GM13977 (cell line): Measurements from ENCODE around the gene KCNQ2.

Source experiments
- DNase-seq: peaks from one replicate; pipeline ENCODE4 v3.0.0; 2012; ENCODE audit warnings: low spot score
- in situ Hi-C: fragments of 300-500 bp; cut with MboI; formaldehyde crosslinking; loops from one replicate; pipeline ENCODE4 v1.12.0; 2022; ENCODE audit warnings: low sequenced_read_pairs, low pct_unique_long_range_greater_than_20kb, mixed read lengths, inconsistent platforms; ENCODE audit not compliant: unreplicated experiment
- TF ChIP-seq, protein P1 (sequence below): IDR thresholded peaks from 2 replicates; pipeline ENCODE4 v1.5.1; 2012; ENCODE audit warnings: mild to moderate bottlenecking, control low read depth; ENCODE audit not compliant: insufficient read depth; ENCODE audit errors: extremely low read depth, missing control alignments

The KCNQ2 gene

DNA sequence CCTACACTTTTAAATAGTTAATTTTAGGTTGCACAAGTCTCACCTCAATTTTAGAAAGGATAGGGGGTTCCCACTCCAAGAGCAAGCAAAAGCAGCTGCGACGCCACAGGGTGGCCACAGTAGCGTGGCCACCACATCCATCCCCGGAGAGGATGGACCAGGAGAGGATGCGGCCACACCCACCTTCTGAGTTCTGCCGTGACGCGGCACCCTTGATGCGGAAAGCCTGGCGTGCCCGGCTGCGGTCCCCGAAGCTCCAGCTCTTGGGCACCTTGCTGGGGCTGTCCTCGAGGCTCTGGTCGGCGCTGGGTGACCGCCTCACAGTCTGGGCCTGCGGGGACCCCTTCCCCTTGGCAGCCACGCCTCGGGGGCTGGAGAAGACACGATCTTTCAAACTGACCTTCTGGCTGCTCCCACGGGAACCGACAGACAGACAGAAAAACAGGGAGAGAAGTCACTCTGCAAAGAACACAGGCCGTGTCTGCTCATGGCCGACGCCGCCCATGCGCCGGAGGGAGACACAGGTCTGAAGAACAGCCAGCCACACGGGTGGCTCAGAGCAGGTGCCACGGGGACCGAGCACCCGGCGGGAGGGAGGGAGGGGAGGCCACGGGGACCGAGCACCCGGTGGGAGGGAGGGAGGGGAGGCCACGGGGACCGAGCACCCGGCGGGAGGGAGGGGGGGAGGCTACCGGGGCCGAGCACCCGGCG lies 57.6 kb downstream of the KCNQ2 start:
- in situ Hi-C loops, result no loop called here
- no peak for DNase-seq
- TF ChIP-seq, protein P1, sequence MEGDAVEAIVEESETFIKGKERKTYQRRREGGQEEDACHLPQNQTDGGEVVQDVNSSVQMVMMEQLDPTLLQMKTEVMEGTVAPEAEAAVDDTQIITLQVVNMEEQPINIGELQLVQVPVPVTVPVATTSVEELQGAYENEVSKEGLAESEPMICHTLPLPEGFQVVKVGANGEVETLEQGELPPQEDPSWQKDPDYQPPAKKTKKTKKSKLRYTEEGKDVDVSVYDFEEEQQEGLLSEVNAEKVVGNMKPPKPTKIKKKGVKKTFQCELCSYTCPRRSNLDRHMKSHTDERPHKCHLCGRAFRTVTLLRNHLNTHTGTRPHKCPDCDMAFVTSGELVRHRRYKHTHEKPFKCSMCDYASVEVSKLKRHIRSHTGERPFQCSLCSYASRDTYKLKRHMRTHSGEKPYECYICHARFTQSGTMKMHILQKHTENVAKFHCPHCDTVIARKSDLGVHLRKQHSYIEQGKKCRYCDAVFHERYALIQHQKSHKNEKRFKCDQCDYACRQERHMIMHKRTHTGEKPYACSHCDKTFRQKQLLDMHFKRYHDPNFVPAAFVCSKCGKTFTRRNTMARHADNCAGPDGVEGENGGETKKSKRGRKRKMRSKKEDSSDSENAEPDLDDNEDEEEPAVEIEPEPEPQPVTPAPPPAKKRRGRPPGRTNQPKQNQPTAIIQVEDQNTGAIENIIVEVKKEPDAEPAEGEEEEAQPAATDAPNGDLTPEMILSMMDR, result no peak

DNA sequence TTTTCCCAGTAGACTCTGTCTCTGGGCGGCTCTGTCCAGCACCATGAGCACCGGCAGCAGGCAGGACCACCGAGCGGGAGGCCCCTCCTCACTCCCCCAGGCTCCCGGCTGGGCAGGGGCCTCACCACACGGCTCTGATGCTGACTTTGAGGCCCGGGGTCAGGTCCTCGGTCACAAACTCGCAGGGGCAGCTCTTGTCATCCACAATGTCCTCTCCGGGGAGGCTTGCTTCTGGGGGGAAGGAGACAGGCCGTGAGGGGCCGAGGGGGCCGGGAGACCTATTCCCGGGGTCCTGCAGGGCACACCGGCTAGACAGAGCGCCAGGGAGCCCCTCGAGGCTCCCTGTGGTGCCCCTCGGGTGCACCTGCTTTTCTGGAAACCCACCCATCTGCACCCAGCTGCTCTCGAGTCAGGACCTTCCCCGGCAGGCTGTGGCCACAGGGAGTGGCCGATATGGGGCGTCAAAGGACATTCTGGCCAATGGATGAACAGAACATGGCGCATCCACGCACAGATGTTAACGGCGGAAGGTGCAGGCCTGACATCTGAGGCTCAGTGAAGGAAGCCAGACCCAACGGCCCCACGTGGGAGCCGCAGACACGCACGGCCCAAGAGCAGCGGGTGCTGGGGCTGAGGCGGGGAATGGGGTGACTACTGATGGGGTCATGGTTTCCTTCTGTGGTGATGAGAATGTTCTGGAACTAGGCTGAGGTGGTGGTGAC lies 58.3 kb downstream of the KCNQ2 start:
- TF ChIP-seq, protein P1, result no peak
- in situ Hi-C loops, result no loop called here

DNA sequence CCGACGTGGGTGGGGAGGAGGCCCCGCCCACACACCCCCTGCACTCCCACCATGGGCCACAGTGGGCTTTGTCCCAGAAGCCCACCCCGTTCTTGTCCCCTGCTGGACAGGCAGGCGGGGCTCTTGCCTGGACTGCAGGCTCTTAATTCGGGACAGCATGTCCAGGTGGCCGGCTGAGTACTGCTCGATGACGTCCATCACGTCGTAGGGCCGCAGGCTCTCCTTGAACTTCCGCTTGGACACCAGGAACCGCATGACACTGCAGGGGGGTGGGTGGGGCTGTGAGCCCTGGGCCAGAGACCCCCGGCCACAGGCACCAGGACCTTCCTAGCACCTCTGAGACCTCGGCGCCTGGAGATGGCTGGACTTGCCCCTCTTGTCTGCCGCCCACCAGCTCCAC lies 59.1 kb downstream of the KCNQ2 start:
- TF ChIP-seq, protein P1, result no peak
- no peak for DNase-seq
- in situ Hi-C loops, result no loop called here

More for the DNA sequence above, 58.3 kb downstream of the KCNQ2 start:
- no peak for DNase-seq

DNA sequence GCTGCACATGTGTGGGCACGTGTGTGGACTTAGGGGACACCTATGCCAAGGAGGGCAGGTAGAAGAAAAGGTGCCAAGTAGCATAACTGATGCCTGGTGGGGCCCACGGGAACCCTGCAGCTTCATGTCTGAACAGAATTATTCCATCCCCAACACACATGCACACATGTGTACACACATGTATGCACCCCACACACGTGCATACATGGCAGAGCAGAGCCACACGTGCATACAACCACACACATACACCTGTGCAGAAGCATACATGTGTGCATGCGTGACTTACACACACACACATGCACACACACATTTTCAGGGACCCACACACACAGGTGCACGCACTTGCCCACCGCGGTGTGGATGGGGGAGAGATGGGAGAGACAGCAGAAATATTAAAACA lies 59.6 kb downstream of the KCNQ2 start:
- TF ChIP-seq, protein P1, result no peak
- in situ Hi-C loops, result no loop called here
- no peak for DNase-seq

DNA sequence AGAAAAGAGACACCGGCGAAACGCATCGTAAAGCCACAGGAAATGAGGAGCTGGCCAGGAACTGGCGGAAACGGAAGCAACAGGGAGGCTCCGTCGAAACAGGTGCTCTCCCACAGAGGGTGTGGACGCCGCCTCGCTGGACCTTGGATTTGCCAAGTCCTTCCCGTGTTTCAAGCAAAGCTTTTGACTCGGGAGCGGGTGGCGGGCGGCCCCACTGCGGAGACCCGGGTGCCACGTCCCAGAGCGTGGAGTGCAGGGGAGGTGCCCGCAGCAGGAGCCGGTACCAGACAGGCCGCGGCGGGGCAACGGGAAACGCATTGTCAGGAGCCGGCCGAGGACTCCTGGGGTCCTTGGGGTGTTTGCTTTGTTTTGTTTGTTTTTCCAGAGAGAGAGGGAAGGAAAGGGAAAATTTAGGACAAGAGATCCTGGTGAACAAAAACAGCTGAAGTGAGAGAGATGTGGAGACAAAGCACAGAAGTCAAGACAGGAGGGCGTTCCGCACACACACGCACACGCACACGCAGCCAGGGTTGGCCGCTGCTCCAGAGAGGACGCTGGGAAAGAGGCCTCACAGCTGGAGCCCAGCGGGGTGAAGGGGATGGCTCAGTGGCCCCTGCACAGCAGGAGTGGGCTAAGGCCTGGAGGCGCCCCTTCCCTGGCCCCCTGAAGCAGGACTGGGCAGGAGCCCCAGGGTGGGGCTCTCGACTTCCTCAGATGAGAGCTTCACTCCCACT lies 60.4 kb downstream of the KCNQ2 start:
- no peak for DNase-seq
- in situ Hi-C loops, result no loop called here
- TF ChIP-seq, protein P1, result no peak

DNA sequence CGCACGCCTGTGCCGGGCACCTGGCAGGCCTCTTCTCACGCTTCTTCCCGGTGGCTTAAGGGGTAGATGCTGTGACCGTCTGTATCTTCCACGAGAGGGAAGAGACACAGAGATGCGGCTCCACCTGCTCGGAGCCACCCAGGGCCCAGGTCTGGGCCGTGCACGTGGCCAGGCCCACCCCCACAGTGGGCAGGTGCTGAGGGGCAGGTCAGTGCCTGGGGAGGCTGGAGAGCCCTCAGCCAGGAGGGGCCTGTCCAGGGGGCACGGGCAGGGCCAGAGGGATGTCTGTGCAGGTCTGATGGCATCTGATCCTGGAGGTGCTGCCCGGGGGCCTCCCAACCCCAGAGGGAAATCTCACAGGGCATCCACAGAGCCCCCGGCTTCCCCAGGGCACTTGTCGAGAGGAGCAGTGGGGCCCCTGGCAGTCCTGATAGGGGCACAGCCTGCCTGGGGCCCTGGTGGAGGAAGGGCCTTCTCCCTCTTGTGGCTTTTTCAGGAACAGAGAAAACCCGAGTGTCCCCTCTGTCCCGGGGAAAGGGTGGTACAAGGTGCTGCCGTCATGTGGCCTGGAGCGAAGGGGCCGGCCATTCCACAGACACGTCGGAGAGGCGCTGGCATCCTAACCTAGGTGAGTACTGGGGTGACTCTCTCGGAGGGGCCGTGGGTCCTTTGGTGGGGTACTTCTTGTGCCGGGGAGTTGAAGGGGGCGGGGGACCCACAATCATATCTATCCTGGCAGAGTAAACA lies 61.1 kb downstream of the KCNQ2 start:
- in situ Hi-C loops, result no loop called here
- no peak for DNase-seq
- TF ChIP-seq, protein P1, result no peak
